Retinal pigment epithelial cell (primary cell): ENCODE results near the gene RAP1GAP.
A peak's percentile ranks its signal among the peaks of the same experiment; 100 is the strongest.
"Not testable (repeated sequence)": the region's sequence is repeated elsewhere in the genome, so short reads cannot be mapped to it uniquely, and the experiment has no call there.

Source experiments
- DNase-seq: peaks from one replicate; pipeline ENCODE4 v3.0.0-alpha.2; 2010; ENCODE audit warnings: low read depth
- H3K4me3 ChIP-seq: 2 replicates; pipeline ENCODE4 v1.5.1; 2011; ENCODE audit warnings: mild to moderate bottlenecking, low read length, control low read depth, moderate library complexity
- CTCF ChIP-seq: conservative IDR thresholded peaks from 2 replicates; pipeline ENCODE4 v1.5.1; 2011; ENCODE audit warnings: low read depth, low read length, control low read depth, inconsistent platforms

Gene RAP1GAP

GRCh38 chr1:21568006-21568746, 101.0 kb downstream of the RAP1GAP start:
- TF ChIP-seq CTCF: no peak
- no peak for DNase-seq
- H3K4me3 ChIP-seq: no peak overlapping the region

DNA sequence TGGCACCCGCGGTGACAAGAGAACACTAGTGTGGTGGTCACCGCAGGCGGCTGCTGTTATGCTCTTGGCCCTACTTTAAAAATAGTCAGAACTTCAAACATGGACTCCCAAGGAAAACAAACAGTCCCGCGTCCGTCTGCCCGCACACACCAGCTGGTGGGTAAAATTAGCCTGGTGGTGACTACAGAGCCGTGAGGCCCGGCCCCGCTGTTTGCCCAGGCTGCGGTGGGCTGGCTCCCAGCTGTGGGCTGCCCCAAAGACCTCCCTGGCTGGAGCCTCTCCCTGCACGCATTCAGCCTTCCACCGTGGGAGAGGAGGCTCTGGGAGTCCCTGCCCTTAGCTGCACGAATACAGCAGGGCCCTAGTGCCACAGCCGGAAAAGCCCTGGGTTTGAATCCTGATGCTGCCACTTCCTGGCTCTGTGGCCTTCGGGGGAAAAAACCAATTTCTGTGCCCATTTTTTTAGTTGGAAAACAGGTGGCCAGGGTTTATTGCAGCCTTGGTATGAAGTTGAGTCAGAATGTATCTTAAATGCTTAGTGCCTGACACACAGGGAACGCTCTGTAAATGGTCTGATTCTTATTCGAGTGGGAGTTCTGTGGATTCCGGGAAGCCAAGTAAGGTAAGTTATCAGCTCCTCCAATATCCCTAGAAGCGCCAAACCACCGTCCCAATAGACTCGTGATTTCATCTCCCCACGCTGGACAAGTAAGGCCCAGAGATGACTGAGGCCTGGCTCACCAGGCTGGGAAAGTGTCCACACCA, 101.7 kb downstream of the RAP1GAP start:
- H3K4me3 ChIP-seq: no peak overlapping the region
- DNase-seq: no peak
- no peak for TF ChIP-seq CTCF

GRCh38 chr1:21566361-21566760, 102.8 kb downstream of the RAP1GAP start:
- DNase-seq, H3K4me3 ChIP-seq: not testable (repeated sequence)

GRCh38 chr1:21565285-21565684, 103.9 kb downstream of the RAP1GAP start:
- DNase-seq: no peak
- no peak for TF ChIP-seq CTCF
- no peak overlapping the region for H3K4me3 ChIP-seq

GRCh38 chr1:21564521-21565095, 104.5 kb downstream of the RAP1GAP start:
- peak; percentile 78 for DNase-seq
- no peak for TF ChIP-seq CTCF

DNA sequence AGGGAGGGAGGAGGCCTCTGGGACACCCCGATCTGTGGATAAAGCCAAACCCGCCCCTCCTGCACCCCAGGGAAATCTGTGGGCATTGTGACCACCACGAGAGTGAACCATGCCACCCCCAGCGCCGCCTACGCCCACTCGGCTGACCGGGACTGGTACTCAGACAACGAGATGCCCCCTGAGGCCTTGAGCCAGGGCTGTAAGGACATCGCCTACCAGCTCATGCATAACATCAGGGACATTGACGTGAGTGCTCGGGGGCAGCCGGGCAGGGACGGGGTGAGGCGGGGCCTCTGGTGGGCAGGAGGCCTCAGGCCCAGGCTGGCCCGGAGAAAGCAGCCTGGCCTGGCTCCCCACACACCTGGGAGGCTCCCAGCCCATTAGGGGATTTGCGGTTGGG, 105.2 kb downstream of the RAP1GAP start:
- DNase-seq: no peak
- H3K4me3 ChIP-seq: no peak overlapping the region
- no peak for TF ChIP-seq CTCF

More at GRCh38 chr1:21564521-21565095, 104.5 kb downstream of the RAP1GAP start:
- H3K4me3 ChIP-seq: no peak overlapping the region

DNA sequence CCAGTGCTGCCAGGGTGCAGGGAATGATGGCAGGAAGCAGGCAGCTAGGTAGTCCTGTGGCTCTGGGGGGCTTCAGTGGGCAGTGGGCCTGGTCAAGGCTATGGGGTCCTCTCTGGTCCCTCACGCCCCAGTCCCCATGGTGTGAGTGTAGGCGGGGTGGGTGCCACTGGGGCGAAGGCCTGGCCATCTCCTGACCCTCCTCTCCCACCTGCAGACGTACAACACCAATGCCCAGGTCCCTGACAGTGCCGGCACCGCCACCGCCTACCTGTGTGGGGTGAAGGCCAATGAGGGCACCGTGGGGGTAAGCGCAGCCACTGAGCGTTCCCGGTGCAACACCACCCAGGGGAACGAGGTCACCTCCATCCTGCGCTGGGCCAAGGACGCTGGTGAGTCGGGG, 106.3 kb downstream of the RAP1GAP start:
- DNase-seq: no peak
- H3K4me3 ChIP-seq: no peak overlapping the region
- no peak for TF ChIP-seq CTCF
